SK-N-SH (cell line): ENCODE measurements around the gene TMEM115. TPM values are rescaled to one million over a fixed set of nuclear protein-coding genes. Genes with fewer than 3 reads are reported as not detected.

ENCODE experiments used
- CTCF ChIA-PET: fragments of 300-600, 350-600 bp; formaldehyde crosslinking; extraction: SDS; loops from one replicate; lab custom pipeline; 2021; lab: Yijun Ruan, JAX
- POLR2A ChIA-PET: fragments of 350-600 bp; sonication (Branson Sonifier 250); formaldehyde crosslinking; extraction: SDS; loops from one replicate; lab custom pipeline; 2020; ENCODE audit warnings: antibody characterized with exemption, inconsistent platforms; lab: Yijun Ruan, JAX
- DNase-seq: peaks from one replicate; pipeline ENCODE4 v3.0.0; 2012
- H2AFZ ChIP-seq: fragments of 200-600 bp; sonication (generic); 2 replicates; pipeline ENCODE4 v1.8.1; 2016; ENCODE audit warnings: antibody characterized with exemption, mild to moderate bottlenecking, low read depth
- H3F3A ChIP-seq: fragments of 200-600 bp; sonication (generic); replicated peaks from 2 replicates; pipeline ENCODE3; 2016; ENCODE audit warnings: antibody characterized with exemption, mild to moderate bottlenecking; ENCODE audit not compliant: insufficient read depth
- H3K27ac ChIP-seq, 2 experiments: fragments of 200-500 bp in 1 of 2; fragments of 200-600 bp in 1 of 2; sonication (Bioruptor generic) in 1 of 2; sonication (generic), shearing (Covaris generic) in 1 of 2; 2 replicates each; pipeline versions ENCODE4 v1.5.1 to v1.6.1; 2014 to 2016; ENCODE audit warnings: low read depth in 2 of 2, inconsistent platforms in 1 of 2, low read length in 1 of 2, mild to moderate bottlenecking in 1 of 2, mixed read lengths in 1 of 2
- H3K27me3 ChIP-seq: fragments of 200-600 bp; sonication (generic), shearing (Covaris generic); 2 replicates; pipeline ENCODE4 v1.6.1; 2016; ENCODE audit warnings: mixed run types; ENCODE audit not compliant: insufficient read depth
- H3K36me3 ChIP-seq, 2 experiments: fragments of 200-500 bp in 1 of 2; fragments of 200-600 bp in 1 of 2; sonication (Bioruptor generic) in 1 of 2; sonication (generic) in 1 of 2; replicated peaks in 1 of 2; 2 replicates each; pipeline versions ENCODE3 to v1.5.1; 2014 to 2016; ENCODE audit warnings: low read length in 1 of 2, mild to moderate bottlenecking in 1 of 2; ENCODE audit not compliant: insufficient read depth in 2 of 2, control insufficient read depth in 1 of 2
- H3K4me1 ChIP-seq, 2 experiments: fragments of 200-500 bp in 1 of 2; fragments of 200-600 bp in 1 of 2; sonication (Bioruptor generic) in 1 of 2; sonication (generic), shearing (Covaris generic) in 1 of 2; 2 replicates each; pipeline versions ENCODE4 v1.5.1 to v1.6.1; 2014 to 2016; ENCODE audit warnings: low read depth in 1 of 2, low read length in 1 of 2, mixed run types in 1 of 2; ENCODE audit not compliant: insufficient read depth in 2 of 2, control insufficient read depth in 1 of 2
- H3K4me2 ChIP-seq: fragments of 200-600 bp; sonication (generic), shearing (Covaris generic); 2 replicates; pipeline ENCODE4 v1.6.1; 2017; ENCODE audit warnings: mixed run types
- H3K4me3 ChIP-seq, 2 experiments: fragments of 200-500 bp in 1 of 2; fragments of 200-600 bp in 1 of 2; sonication (Bioruptor generic) in 1 of 2; sonication (generic), shearing (Covaris generic) in 1 of 2; 2 replicates each; pipeline versions ENCODE4 v1.5.1 to v1.8.1; 2014 to 2016; ENCODE audit warnings: low read depth in 2 of 2, inconsistent platforms in 1 of 2, low read length in 1 of 2, mild to moderate bottlenecking in 1 of 2, mixed read lengths in 1 of 2, moderate library complexity in 1 of 2
- H3K79me2 ChIP-seq: fragments of 200-600 bp; sonication (generic); 2 replicates; pipeline ENCODE4 v1.8.1; 2017; ENCODE audit warnings: mild to moderate bottlenecking; ENCODE audit not compliant: insufficient read depth
- H3K9ac ChIP-seq: fragments of 200-600 bp; sonication (generic); 2 replicates; pipeline ENCODE4 v1.6.1; 2017; ENCODE audit warnings: mixed run types
- H3K9me2 ChIP-seq: fragments of 200-600 bp; sonication (generic); 2 replicates; pipeline ENCODE4 v1.6.1; 2017; ENCODE audit warnings: mixed run types
- H3K9me3 ChIP-seq: fragments of 200-600 bp; sonication (generic); 2 replicates; pipeline ENCODE4 v1.6.1; 2017; ENCODE audit warnings: mixed run types, mild to moderate bottlenecking, moderate library complexity
- H4K20me1 ChIP-seq: fragments of 200-600 bp; sonication (generic); 2 replicates; pipeline ENCODE4 v1.6.1; 2017; ENCODE audit warnings: mild to moderate bottlenecking, mixed run types; ENCODE audit not compliant: insufficient read depth
- CHD2 ChIP-seq: fragments of 150-350 bp; IDR thresholded peaks from 2 replicates; pipeline ENCODE4 v1.6.1; 2018; ENCODE audit warnings: low read length; ENCODE audit not compliant: partially characterized antibody
- ELF1 ChIP-seq: IDR thresholded peaks from 2 replicates; pipeline ENCODE4 v1.4.0; 2012
- EP300 ChIP-seq, 2 experiments: IDR thresholded peaks; 2 replicates each; pipeline versions ENCODE4 v1.4.0 to v1.6.1; 2012; ENCODE audit warnings: borderline replicate concordance in 1 of 2, low read depth in 1 of 2, low read length in 1 of 2
- FOSL2 ChIP-seq: IDR thresholded peaks from 2 replicates; pipeline ENCODE4 v1.4.0; 2012; ENCODE audit warnings: low read depth, mild to moderate bottlenecking, moderate library complexity, borderline replicate concordance
- FOXJ3 ChIP-seq: sonication (generic); formaldehyde crosslinking; IDR thresholded peaks from 2 replicates; pipeline ENCODE4 v1.5.1; 2020; ENCODE audit warnings: mild to moderate bottlenecking, missing genetic modification reagents
- NRF1 ChIP-seq: IDR thresholded peaks from 2 replicates; pipeline ENCODE4 v1.6.1; 2012; ENCODE audit warnings: low read depth, mild to moderate bottlenecking, low read length
- POLR2AphosphoS5 ChIP-seq: IDR thresholded peaks from 2 replicates; pipeline ENCODE4 v1.6.1; 2012; ENCODE audit warnings: low read depth, low read length
- RXRA ChIP-seq: IDR thresholded peaks from 2 replicates; pipeline ENCODE4 v1.4.0; 2012; ENCODE audit warnings: low read depth, mild to moderate bottlenecking, borderline replicate concordance
- SIN3A ChIP-seq: IDR thresholded peaks from 2 replicates; pipeline ENCODE4 v1.6.1; 2012; ENCODE audit warnings: low read depth, mild to moderate bottlenecking, low read length, moderate library complexity, borderline replicate concordance
- SMC3 ChIP-seq: IDR thresholded peaks from 2 replicates; pipeline ENCODE4 v1.6.1; 2012; ENCODE audit warnings: low read depth, low read length, improper control_type of control experiment
- TEAD4 ChIP-seq: IDR thresholded peaks from 2 replicates; pipeline ENCODE4 v1.4.0; 2012; ENCODE audit warnings: mild to moderate bottlenecking, borderline replicate concordance; ENCODE audit not compliant: insufficient read depth
- WGBS: methylation state at CpG from one replicate; pipeline ENCODE4 v1.1.6; 2017; ENCODE audit warnings: low lambda C conversion rate; 5-methylcytosine and 5-hydroxymethylcytosine counted together
- polyA plus RNA-seq, 3 experiments: library from polyadenylated mRNA; depleted of rRNA; stranded (reverse); fragments of >200 nt; gene quantifications; 2 replicates each; pipeline ENCODE4 v1.2.3, GENCODE V29; 2012
- TF ChIP-seq, protein P1 (sequence below): IDR thresholded peaks from 2 replicates; pipeline ENCODE4 v1.4.0; 2012; ENCODE audit warnings: low read depth, borderline replicate concordance
- TF ChIP-seq, protein P2 (sequence below): fragments of 150-350 bp; IDR thresholded peaks from 2 replicates; pipeline ENCODE4 v1.6.1; 2017; ENCODE audit warnings: antibody characterized with exemption, low read length, low read depth, borderline replicate concordance
- TF ChIP-seq, protein P3 (sequence below): IDR thresholded peaks from 2 replicates; pipeline ENCODE4; 2012
- TF ChIP-seq, protein P4 (sequence below): IDR thresholded peaks from 2 replicates; pipeline ENCODE4 v1.6.1; 2012; ENCODE audit warnings: mild to moderate bottlenecking, low read depth, low read length, moderate library complexity
- TF ChIP-seq, protein P5 (sequence below): fragments of 150-350 bp; IDR thresholded peaks from 2 replicates; pipeline ENCODE4 v1.6.1; 2016; ENCODE audit warnings: mild to moderate bottlenecking, low read depth, low read length

The TMEM115 gene
- polyA plus RNA-seq, 1 of the 3 experiments (the other 2 are of a cell fraction): 47.8 TPM

DNA sequence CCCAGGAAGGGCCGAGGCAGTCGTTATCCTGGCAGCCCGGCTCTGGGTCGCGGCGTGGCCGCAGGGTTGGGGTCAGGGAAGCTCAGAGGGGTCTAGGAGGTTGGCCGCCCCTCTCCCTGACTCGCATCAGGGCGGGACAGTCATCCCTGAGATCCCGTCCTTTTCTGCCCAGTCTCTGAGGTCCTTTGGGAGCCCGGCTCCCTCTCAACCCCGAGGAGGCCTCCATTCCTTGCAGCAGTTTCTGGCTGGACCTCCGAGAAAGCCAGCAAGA lies 37.3 kb downstream of the TMEM115 start (continued):
- TF ChIP-seq, protein P1, sequence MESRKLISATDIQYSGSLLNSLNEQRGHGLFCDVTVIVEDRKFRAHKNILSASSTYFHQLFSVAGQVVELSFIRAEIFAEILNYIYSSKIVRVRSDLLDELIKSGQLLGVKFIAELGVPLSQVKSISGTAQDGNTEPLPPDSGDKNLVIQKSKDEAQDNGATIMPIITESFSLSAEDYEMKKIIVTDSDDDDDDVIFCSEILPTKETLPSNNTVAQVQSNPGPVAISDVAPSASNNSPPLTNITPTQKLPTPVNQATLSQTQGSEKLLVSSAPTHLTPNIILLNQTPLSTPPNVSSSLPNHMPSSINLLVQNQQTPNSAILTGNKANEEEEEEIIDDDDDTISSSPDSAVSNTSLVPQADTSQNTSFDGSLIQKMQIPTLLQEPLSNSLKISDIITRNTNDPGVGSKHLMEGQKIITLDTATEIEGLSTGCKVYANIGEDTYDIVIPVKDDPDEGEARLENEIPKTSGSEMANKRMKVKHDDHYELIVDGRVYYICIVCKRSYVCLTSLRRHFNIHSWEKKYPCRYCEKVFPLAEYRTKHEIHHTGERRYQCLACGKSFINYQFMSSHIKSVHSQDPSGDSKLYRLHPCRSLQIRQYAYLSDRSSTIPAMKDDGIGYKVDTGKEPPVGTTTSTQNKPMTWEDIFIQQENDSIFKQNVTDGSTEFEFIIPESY: no peak
- TF ChIP-seq POLR2AphosphoS5: no peak
- TF ChIP-seq, protein P2, sequence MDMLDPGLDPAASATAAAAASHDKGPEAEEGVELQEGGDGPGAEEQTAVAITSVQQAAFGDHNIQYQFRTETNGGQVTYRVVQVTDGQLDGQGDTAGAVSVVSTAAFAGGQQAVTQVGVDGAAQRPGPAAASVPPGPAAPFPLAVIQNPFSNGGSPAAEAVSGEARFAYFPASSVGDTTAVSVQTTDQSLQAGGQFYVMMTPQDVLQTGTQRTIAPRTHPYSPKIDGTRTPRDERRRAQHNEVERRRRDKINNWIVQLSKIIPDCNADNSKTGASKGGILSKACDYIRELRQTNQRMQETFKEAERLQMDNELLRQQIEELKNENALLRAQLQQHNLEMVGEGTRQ: no peak
- TF ChIP-seq, all 33 proteins: peak for 0

DNA sequence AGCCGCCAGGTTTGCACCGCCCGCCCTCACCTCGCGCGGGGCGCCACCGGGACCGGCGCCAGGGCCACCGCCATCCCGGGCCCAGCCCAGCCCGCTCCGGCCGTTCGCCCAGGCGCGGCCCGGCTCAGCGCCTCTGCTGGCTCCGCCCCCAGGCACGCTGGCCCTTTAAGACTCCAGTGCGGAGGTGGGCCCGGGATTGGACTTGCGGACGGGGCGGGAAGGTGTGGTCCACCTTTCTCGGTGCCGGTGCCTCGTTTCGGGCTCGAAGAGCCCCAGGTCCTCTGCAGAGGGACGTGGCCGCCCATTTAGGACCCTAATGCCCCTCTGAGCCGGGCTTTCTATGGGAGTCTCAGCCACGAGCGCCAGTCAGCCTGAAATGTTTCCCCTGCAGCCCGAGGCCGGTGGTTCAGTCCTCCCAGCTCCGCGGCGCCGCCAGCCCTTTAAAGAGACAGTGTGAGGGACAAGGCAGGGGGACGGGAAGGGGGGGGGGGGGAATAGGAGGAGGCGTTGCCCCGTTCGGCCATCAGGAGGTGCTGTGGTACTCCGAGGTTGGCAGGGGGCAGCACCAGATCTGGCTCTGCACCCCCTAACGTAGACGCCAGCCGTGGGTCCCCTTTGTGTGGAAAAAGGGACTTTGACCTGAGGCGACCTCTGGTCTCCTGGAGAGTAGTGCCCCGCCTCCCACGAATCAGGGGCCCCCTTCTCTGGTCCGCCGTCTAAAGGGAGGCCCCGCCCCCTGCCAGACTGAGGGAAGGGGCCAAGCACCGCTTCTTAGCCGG lies 37.8 kb downstream of the TMEM115 start:
- no peaks in the 10 kb centered on the region for H3K9me2 ChIP-seq
- ChIA-PET POLR2A (interaction anchor here (0.6 to 1.8 kb wide), 5 partner anchors 13 to 29 kb away, joined by 3 to 5 read pairs (median 3); partner anchors contain the start of genes HYAL3, IFRD2 and NAA80), CTCF (interaction anchor here (0.5 to 6.0 kb wide), 14 partner anchors 14 to 221 kb away, joined by 3 to 60 read pairs (median 4); partner anchors contain the start of genes HYAL1, HYAL3, IFRD2 and NAA80)
- DNase-seq: peak; percentile 96
- peaks cover 11 to 49% of the 10 kb centered on the region in 2 experiments for H3K36me3 ChIP-seq
- H2AFZ ChIP-seq: peak overlapping the region; percentile 94
- no peaks in the 10 kb centered on the region for H3K27me3 ChIP-seq
- H3K79me2 ChIP-seq: peaks cover 46% of the 10 kb centered on the region
- H3K4me1 ChIP-seq: peaks cover 0 to 40% of the 10 kb centered on the region in 2 experiments; a peak in 2 of 4 replicates
- H3K4me2 ChIP-seq: peak overlapping the region; percentile 80
- H3K9me3 ChIP-seq: no peaks in the 10 kb centered on the region
- H4K20me1 ChIP-seq: no peaks in the 10 kb centered on the region
- peak overlapping the region; percentile 93 for H3K9ac ChIP-seq
- H3K4me3 ChIP-seq: peak overlapping the region; percentile 92 to 94
- H3K27ac ChIP-seq: peak overlapping the region; percentile 92 to 94
- peaks cover 10% of the 10 kb centered on the region for H3F3A ChIP-seq
- WGBS: 13% methylated on average over 12 of the region's 59 CpGs
- TF ChIP-seq, protein P2: no peak
- TF ChIP-seq CHD2 (no peak), RXRA (no peak), TEAD4 (no peak), FOXJ3 (CRISPR knock-in tag) (no peak), FOSL2 (no peak), SIN3A (no peak), NRF1 (no peak), SMC3 (no peak), EP300 (IDR thresholded peaks at IDR 0.05; ENCODE audit: borderline replicate concordance in 1 of 2, low read depth in 1 of 2, low read length in 1 of 2) (peak in 1 of 2 experiments; percentile 70; a peak in 1 of 4 replicates), POLR2AphosphoS5 (peak; percentile 74), ELF1 (no peak)
- TF ChIP-seq, protein P3, sequence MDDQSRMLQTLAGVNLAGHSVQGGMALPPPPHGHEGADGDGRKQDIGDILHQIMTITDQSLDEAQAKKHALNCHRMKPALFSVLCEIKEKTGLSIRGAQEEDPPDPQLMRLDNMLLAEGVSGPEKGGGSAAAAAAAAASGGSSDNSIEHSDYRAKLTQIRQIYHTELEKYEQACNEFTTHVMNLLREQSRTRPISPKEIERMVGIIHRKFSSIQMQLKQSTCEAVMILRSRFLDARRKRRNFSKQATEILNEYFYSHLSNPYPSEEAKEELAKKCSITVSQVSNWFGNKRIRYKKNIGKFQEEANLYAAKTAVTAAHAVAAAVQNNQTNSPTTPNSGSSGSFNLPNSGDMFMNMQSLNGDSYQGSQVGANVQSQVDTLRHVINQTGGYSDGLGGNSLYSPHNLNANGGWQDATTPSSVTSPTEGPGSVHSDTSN: no peak
- TF ChIP-seq, protein P4, sequence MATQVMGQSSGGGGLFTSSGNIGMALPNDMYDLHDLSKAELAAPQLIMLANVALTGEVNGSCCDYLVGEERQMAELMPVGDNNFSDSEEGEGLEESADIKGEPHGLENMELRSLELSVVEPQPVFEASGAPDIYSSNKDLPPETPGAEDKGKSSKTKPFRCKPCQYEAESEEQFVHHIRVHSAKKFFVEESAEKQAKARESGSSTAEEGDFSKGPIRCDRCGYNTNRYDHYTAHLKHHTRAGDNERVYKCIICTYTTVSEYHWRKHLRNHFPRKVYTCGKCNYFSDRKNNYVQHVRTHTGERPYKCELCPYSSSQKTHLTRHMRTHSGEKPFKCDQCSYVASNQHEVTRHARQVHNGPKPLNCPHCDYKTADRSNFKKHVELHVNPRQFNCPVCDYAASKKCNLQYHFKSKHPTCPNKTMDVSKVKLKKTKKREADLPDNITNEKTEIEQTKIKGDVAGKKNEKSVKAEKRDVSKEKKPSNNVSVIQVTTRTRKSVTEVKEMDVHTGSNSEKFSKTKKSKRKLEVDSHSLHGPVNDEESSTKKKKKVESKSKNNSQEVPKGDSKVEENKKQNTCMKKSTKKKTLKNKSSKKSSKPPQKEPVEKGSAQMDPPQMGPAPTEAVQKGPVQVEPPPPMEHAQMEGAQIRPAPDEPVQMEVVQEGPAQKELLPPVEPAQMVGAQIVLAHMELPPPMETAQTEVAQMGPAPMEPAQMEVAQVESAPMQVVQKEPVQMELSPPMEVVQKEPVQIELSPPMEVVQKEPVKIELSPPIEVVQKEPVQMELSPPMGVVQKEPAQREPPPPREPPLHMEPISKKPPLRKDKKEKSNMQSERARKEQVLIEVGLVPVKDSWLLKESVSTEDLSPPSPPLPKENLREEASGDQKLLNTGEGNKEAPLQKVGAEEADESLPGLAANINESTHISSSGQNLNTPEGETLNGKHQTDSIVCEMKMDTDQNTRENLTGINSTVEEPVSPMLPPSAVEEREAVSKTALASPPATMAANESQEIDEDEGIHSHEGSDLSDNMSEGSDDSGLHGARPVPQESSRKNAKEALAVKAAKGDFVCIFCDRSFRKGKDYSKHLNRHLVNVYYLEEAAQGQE: no peak
- TF ChIP-seq, protein P5, sequence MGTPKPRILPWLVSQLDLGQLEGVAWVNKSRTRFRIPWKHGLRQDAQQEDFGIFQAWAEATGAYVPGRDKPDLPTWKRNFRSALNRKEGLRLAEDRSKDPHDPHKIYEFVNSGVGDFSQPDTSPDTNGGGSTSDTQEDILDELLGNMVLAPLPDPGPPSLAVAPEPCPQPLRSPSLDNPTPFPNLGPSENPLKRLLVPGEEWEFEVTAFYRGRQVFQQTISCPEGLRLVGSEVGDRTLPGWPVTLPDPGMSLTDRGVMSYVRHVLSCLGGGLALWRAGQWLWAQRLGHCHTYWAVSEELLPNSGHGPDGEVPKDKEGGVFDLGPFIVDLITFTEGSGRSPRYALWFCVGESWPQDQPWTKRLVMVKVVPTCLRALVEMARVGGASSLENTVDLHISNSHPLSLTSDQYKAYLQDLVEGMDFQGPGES: no peak
